Measurements from ENCODE around the gene NPM1. TPM values are rescaled to one million over a fixed set of nuclear protein-coding genes. Genes with fewer than 3 reads are reported as not detected.
"Not testable (repeated sequence)": the region's sequence is repeated elsewhere in the genome, so short reads cannot be mapped to it uniquely, and the experiment has no call there.

The NPM1 gene
- total RNA-seq, 1 donor from 2014 or later = 1,157 TPM

- Mint-ChIP-seq H3K4me3 (ENCODE audit: unreplicated experiment) (peak overlapping the region; percentile 98), H3K9me3 (ENCODE audit: unreplicated experiment) (no peaks in the 10 kb centered on the region), H3K27me3 (ENCODE audit: unreplicated experiment) (no peaks in the 10 kb centered on the region), H3K36me3 (ENCODE audit: unreplicated experiment) (peaks cover 39% of the 10 kb centered on the region), H3K4me1 (ENCODE audit: unreplicated experiment) (peaks cover 49% of the 10 kb centered on the region), H3K27ac (ENCODE audit: unreplicated experiment) (peak overlapping the region; percentile 41)
- TF ChIP-seq CTCF (IDR thresholded peaks at IDR 0.05) = no peak
- DNase-seq (ENCODE audit: extremely low spot score, unreplicated experiment) = no peak
These were observed 3.4 kb downstream of the NPM1 start for GRCh38 chr5:171390883-171391677.

GRCh38 chr5:171391996-171392577 is 4.4 kb downstream of the NPM1 start:
- no peak for TF ChIP-seq CTCF (IDR thresholded peaks at IDR 0.05)
- no peak for DNase-seq (ENCODE audit: extremely low spot score, unreplicated experiment)
- Mint-ChIP-seq H3K27ac (ENCODE audit: unreplicated experiment) (no peak overlapping the region), H3K4me1 (ENCODE audit: unreplicated experiment) (peaks cover 47% of the 10 kb centered on the region), H3K36me3 (ENCODE audit: unreplicated experiment) (peaks cover 46% of the 10 kb centered on the region), H3K27me3 (ENCODE audit: unreplicated experiment) (no peaks in the 10 kb centered on the region), H3K9me3 (ENCODE audit: unreplicated experiment) (no peaks in the 10 kb centered on the region), H3K4me3 (ENCODE audit: unreplicated experiment) (peak overlapping the region; percentile 18)

- Mint-ChIP-seq H3K4me3 (ENCODE audit: unreplicated experiment) (no peak overlapping the region), H3K27me3 (ENCODE audit: unreplicated experiment) (no peaks in the 10 kb centered on the region), H3K4me1 (ENCODE audit: unreplicated experiment) (peaks cover 50% of the 10 kb centered on the region), H3K27ac (ENCODE audit: unreplicated experiment) (peak overlapping the region; percentile 23), H3K9me3 (ENCODE audit: unreplicated experiment) (no peaks in the 10 kb centered on the region), H3K36me3 (ENCODE audit: unreplicated experiment) (peaks cover 48% of the 10 kb centered on the region)
- TF ChIP-seq CTCF (IDR thresholded peaks at IDR 0.05) = no peak
- DNase-seq (ENCODE audit: extremely low spot score, unreplicated experiment) = no peak
These were observed 5.0 kb downstream of the NPM1 start for GRCh38 chr5:171392585-171393159.

GRCh38 chr5:171395042-171395441 is 7.4 kb downstream of the NPM1 start:
- TF ChIP-seq CTCF (IDR thresholded peaks at IDR 0.05) = no peak
- no peak for DNase-seq (ENCODE audit: extremely low spot score, unreplicated experiment)
- Mint-ChIP-seq H3K4me3 (ENCODE audit: unreplicated experiment) (no peak overlapping the region), H3K4me1 (ENCODE audit: unreplicated experiment) (peaks cover 47% of the 10 kb centered on the region), H3K9me3 (ENCODE audit: unreplicated experiment) (no peaks in the 10 kb centered on the region), H3K36me3 (ENCODE audit: unreplicated experiment) (peaks cover 62% of the 10 kb centered on the region), H3K27me3 (ENCODE audit: unreplicated experiment) (no peaks in the 10 kb centered on the region), H3K27ac (ENCODE audit: unreplicated experiment) (peak overlapping the region; percentile 27)

- Mint-ChIP-seq H3K4me1 (ENCODE audit: unreplicated experiment) (peaks cover 35% of the 10 kb centered on the region), H3K36me3 (ENCODE audit: unreplicated experiment) (peaks cover 64% of the 10 kb centered on the region)
- not testable (repeated sequence) for H3K9me3 Mint-ChIP-seq (ENCODE audit: unreplicated experiment); H3K27ac Mint-ChIP-seq (ENCODE audit: unreplicated experiment); H3K27me3 Mint-ChIP-seq (ENCODE audit: unreplicated experiment); DNase-seq (ENCODE audit: extremely low spot score, unreplicated experiment); H3K4me3 Mint-ChIP-seq (ENCODE audit: unreplicated experiment)
These were observed 8.9 kb downstream of the NPM1 start for GRCh38 chr5:171396583-171396982.
